Measurements from ENCODE around the gene PEX13. TPM values are rescaled to one million over a fixed set of nuclear protein-coding genes. Genes with fewer than 3 reads are reported as not detected.

The PEX13 gene
- total RNA-seq, 1 donor from 2014 or later = 74.9 TPM

GRCh38 chr2:60974652-60975051 lies 42.9 kb upstream of the PEX13 start:
- H3K27ac Mint-ChIP-seq = no peak overlapping the region
- Histone ChIP-seq H3K9ac (no peak overlapping the region), H4K20me1 (ENCODE audit: low read depth) (no peaks in the 10 kb centered on the region), H3K4me2 (no peak overlapping the region), H3K9me3 (ENCODE audit: low read depth) (no peaks in the 10 kb centered on the region), H3K4me1 (peaks cover 3% of the 10 kb centered on the region), H3K27me3 (no peaks in the 10 kb centered on the region), H3K27ac (no peak overlapping the region), H3K4me3 (no peak overlapping the region), H3K79me2 (ENCODE audit: low read depth) (no peaks in the 10 kb centered on the region), H2AFZ (replicated peaks) (no peak overlapping the region), H3K36me3 (no peaks in the 10 kb centered on the region), H3F3A (ENCODE audit: low read depth) (no peaks in the 10 kb centered on the region)
- no peak for DNase-seq (ENCODE audit: low spot score)
- H3K4me1 Mint-ChIP-seq = peaks cover 12% of the 10 kb centered on the region
- H3K9me3 Mint-ChIP-seq = no peaks in the 10 kb centered on the region
- peaks cover 3% of the 10 kb centered on the region for H3K27me3 Mint-ChIP-seq (ENCODE audit: insufficient read depth, low read depth)
- H3K36me3 Mint-ChIP-seq = no peaks in the 10 kb centered on the region
- no peak overlapping the region for H3K4me3 Mint-ChIP-seq
- no peak for TF ChIP-seq EZH2 (IDR thresholded peaks at IDR 0.05)
- no peak for TF ChIP-seq CTCF (IDR thresholded peaks at IDR 0.05)
- TF ChIP-seq EZH2phosphoT487 (IDR thresholded peaks at IDR 0.05) = no peak

- Histone ChIP-seq H3K9ac (no peak overlapping the region), H3K36me3 (no peaks in the 10 kb centered on the region), H3K4me2 (no peak overlapping the region), H3K27ac (no peak overlapping the region), H3F3A (ENCODE audit: low read depth) (no peaks in the 10 kb centered on the region), H4K20me1 (ENCODE audit: low read depth) (no peaks in the 10 kb centered on the region), H3K4me3 (no peak overlapping the region), H3K9me3 (ENCODE audit: low read depth) (no peaks in the 10 kb centered on the region), H3K79me2 (ENCODE audit: low read depth) (no peaks in the 10 kb centered on the region), H2AFZ (replicated peaks) (no peak overlapping the region), H3K4me1 (peaks cover 3% of the 10 kb centered on the region), H3K27me3 (no peaks in the 10 kb centered on the region)
- Mint-ChIP-seq H3K27me3 (ENCODE audit: insufficient read depth, low read depth) (peaks cover 3% of the 10 kb centered on the region), H3K4me1 (peaks cover 12% of the 10 kb centered on the region), H3K9me3 (no peaks in the 10 kb centered on the region), H3K4me3 (no peak overlapping the region), H3K27ac (no peak overlapping the region), H3K36me3 (no peaks in the 10 kb centered on the region)
- peak; percentile 14 for DNase-seq (ENCODE audit: low spot score)
- no peak for TF ChIP-seq CTCF (IDR thresholded peaks at IDR 0.05)
- no peak for TF ChIP-seq EZH2 (IDR thresholded peaks at IDR 0.05)
- TF ChIP-seq EZH2phosphoT487 (IDR thresholded peaks at IDR 0.05) = no peak
Measured at GRCh38 chr2:60976256-60976850, 41.2 kb upstream of the PEX13 start.

GRCh38 chr2:60976875-60977561 lies 40.5 kb upstream of the PEX13 start:
- H3K36me3 ChIP-seq = no peaks in the 10 kb centered on the region
- no peaks in the 10 kb centered on the region for H3K36me3 Mint-ChIP-seq
- H2AFZ ChIP-seq (replicated peaks) = no peak overlapping the region
- H3F3A ChIP-seq (ENCODE audit: low read depth) = no peaks in the 10 kb centered on the region
- H3K79me2 ChIP-seq (ENCODE audit: low read depth) = no peaks in the 10 kb centered on the region
- H3K27me3 Mint-ChIP-seq (ENCODE audit: insufficient read depth, low read depth) = peaks cover 3% of the 10 kb centered on the region
- H3K27ac Mint-ChIP-seq = no peak overlapping the region
- peaks cover 3% of the 10 kb centered on the region for H3K4me1 ChIP-seq
- H3K27ac ChIP-seq = no peak overlapping the region
- no peaks in the 10 kb centered on the region for H4K20me1 ChIP-seq (ENCODE audit: low read depth)
- H3K4me3 Mint-ChIP-seq = no peak overlapping the region
- no peak overlapping the region for H3K4me3 ChIP-seq
- H3K27me3 ChIP-seq = no peaks in the 10 kb centered on the region
- H3K4me2 ChIP-seq = no peak overlapping the region
- no peaks in the 10 kb centered on the region for H3K9me3 Mint-ChIP-seq
- no peaks in the 10 kb centered on the region for H3K9me3 ChIP-seq (ENCODE audit: low read depth)
- H3K9ac ChIP-seq = no peak overlapping the region
- DNase-seq (ENCODE audit: low spot score) = no peak
- peaks cover 12% of the 10 kb centered on the region for H3K4me1 Mint-ChIP-seq
- no peak for TF ChIP-seq EZH2 (IDR thresholded peaks at IDR 0.05)

- H3K4me1 Mint-ChIP-seq = peaks cover 12% of the 10 kb centered on the region
Measured at GRCh38 chr2:60977562-60977895, 40.0 kb upstream of the PEX13 start.

More at GRCh38 chr2:60977562-60977895, 40.0 kb upstream of the PEX13 start:
- Histone ChIP-seq H2AFZ (replicated peaks) (no peak overlapping the region), H3K4me2 (no peak overlapping the region), H3K27me3 (no peaks in the 10 kb centered on the region), H4K20me1 (ENCODE audit: low read depth) (no peaks in the 10 kb centered on the region), H3K9ac (no peak overlapping the region), H3K36me3 (no peaks in the 10 kb centered on the region), H3K9me3 (ENCODE audit: low read depth) (no peaks in the 10 kb centered on the region), H3F3A (ENCODE audit: low read depth) (no peaks in the 10 kb centered on the region), H3K4me1 (peaks cover 3% of the 10 kb centered on the region), H3K4me3 (no peak overlapping the region), H3K79me2 (ENCODE audit: low read depth) (no peaks in the 10 kb centered on the region), H3K27ac (no peak overlapping the region)
- H3K4me3 Mint-ChIP-seq = no peak overlapping the region
- TF ChIP-seq EZH2phosphoT487 (IDR thresholded peaks at IDR 0.05) = no peak
- TF ChIP-seq EZH2 (IDR thresholded peaks at IDR 0.05) = no peak
- TF ChIP-seq CTCF (IDR thresholded peaks at IDR 0.05) = no peak
- H3K27me3 Mint-ChIP-seq (ENCODE audit: insufficient read depth, low read depth) = peaks cover 3% of the 10 kb centered on the region
- H3K36me3 Mint-ChIP-seq = no peaks in the 10 kb centered on the region
- no peak for DNase-seq (ENCODE audit: low spot score)
- no peak overlapping the region for H3K27ac Mint-ChIP-seq
- H3K9me3 Mint-ChIP-seq = no peaks in the 10 kb centered on the region
